OCI-LY7 (cell line): ENCODE results near the gene STAG2.

Source experiments
- CTCF ChIP-seq: fragments of 200-600 bp; sonication (generic); conservative IDR thresholded peaks from 2 replicates; pipeline ENCODE4 v1.5.1; 2014; ENCODE audit warnings: mild to moderate bottlenecking, antibody characterized with exemption, low read length, moderate library complexity, mixed read lengths
- EZH2phosphoT487 ChIP-seq: fragments of 200-600 bp; sonication (generic); IDR thresholded peaks from 2 replicates; pipeline ENCODE4 v1.6.1; 2018; ENCODE audit warnings: low read depth, borderline replicate concordance, mild to moderate bottlenecking, mixed run types, antibody characterized with exemption, low read length, moderate library complexity, mixed read lengths

GRCh38 chrX:124010157-124010556 lies 48.7 kb downstream of the STAG2 start:
- TF ChIP-seq CTCF (no peak), EZH2phosphoT487 (no peak)
